Fibroblast of lung (primary cell): ENCODE data around the gene ZBTB42. TPM values are rescaled to one million over a fixed set of nuclear protein-coding genes. Genes with fewer than 3 reads are reported as not detected.

Source experiments
- DNase-seq, 2 donors: peaks; one replicate each; pipeline versions ENCODE4 v3.0.0 to v3.0.0-alpha.2; 2010; ENCODE audit warnings: low read depth in 2 of 2
- H2AFZ ChIP-seq: 2 replicates; pipeline ENCODE4 v1.5.1; 2012; ENCODE audit warnings: low read length, control low read depth, inconsistent platforms
- H3K27ac ChIP-seq: 2 replicates; pipeline ENCODE4 v1.5.1; 2011; ENCODE audit warnings: low read length, control low read depth; ENCODE audit not compliant: insufficient read depth
- H3K27me3 ChIP-seq: 2 replicates; pipeline ENCODE4 v1.5.1; 2011; ENCODE audit warnings: mild to moderate bottlenecking, low read length; ENCODE audit not compliant: control insufficient read depth, insufficient read depth
- H3K36me3 ChIP-seq: 2 replicates; pipeline ENCODE4 v1.5.1; 2011; ENCODE audit warnings: low read length; ENCODE audit not compliant: control insufficient read depth, insufficient read depth
- H3K4me1 ChIP-seq: 2 replicates; pipeline ENCODE4 v1.5.1; 2011; ENCODE audit warnings: low read length; ENCODE audit not compliant: control insufficient read depth, insufficient read depth; ENCODE audit errors: extremely low read depth
- H3K4me2 ChIP-seq: 2 replicates; pipeline ENCODE4 v1.5.1; 2011; ENCODE audit warnings: low read length, control low read depth; ENCODE audit not compliant: insufficient read depth; ENCODE audit errors: extremely low read depth
- H3K4me3 ChIP-seq, 4 experiments: fragments of 200-600 bp in 1 of 4; sonication (generic) in 1 of 4; replicated peaks in 1 of 4; 2 replicates each; pipeline ENCODE4 v1.5.1; 2011 to 2016; ENCODE audit warnings: low read length in 4 of 4, low read depth in 3 of 4, mild to moderate bottlenecking in 3 of 4, control low read depth in 2 of 4, inconsistent platforms in 1 of 4, mixed read lengths in 1 of 4; ENCODE audit not compliant: insufficient read depth in 1 of 4; ENCODE audit errors: control extremely low read depth in 1 of 4
- H3K79me2 ChIP-seq: 2 replicates; pipeline ENCODE4 v1.5.1; 2012; ENCODE audit warnings: mild to moderate bottlenecking, low read length, inconsistent platforms; ENCODE audit not compliant: control insufficient read depth, insufficient read depth
- H3K9ac ChIP-seq: 2 replicates; pipeline ENCODE4 v1.5.1; 2011; ENCODE audit warnings: mild to moderate bottlenecking, low read length, control low read depth; ENCODE audit not compliant: insufficient read depth
- H3K9me3 ChIP-seq: 2 replicates; pipeline ENCODE4 v1.5.1; 2012; ENCODE audit warnings: low read depth, low read length; ENCODE audit not compliant: control insufficient read depth, insufficient read depth
- H4K20me1 ChIP-seq: 2 replicates; pipeline ENCODE4 v1.5.1; 2011; ENCODE audit warnings: low read length; ENCODE audit not compliant: control insufficient read depth, insufficient read depth; ENCODE audit errors: extremely low read depth
- CTCF ChIP-seq, 2 donors: IDR thresholded peaks in 1 of 2; conservative IDR thresholded peaks in 1 of 2; 1 replicate in 1 of 2; 2 replicates in 1 of 2; pipeline ENCODE4 v1.5.1; 2011 to 2012; ENCODE audit warnings: low read length in 2 of 2, control low read depth in 1 of 2, inconsistent platforms in 1 of 2, low read depth in 1 of 2, mild to moderate bottlenecking in 1 of 2
- EZH2 ChIP-seq: IDR thresholded peaks from 2 replicates; pipeline ENCODE4 v1.5.1; 2012; ENCODE audit warnings: low read length, control low read depth, mild to moderate bottlenecking; ENCODE audit errors: missing control alignments
- polyA plus RNA-seq, 2 donors: library from polyadenylated mRNA; depleted of rRNA in 1 of 2; stranded (reverse) in 1 of 2; unstranded in 1 of 2; fragments of >200 nt; gene quantifications; 2 replicates each; pipeline ENCODE4 v1.2.1, GENCODE V29; 2011 to 2012; ENCODE audit warnings: missing spikeins in 1 of 2
- total RNA-seq: library from RNA; depleted of rRNA; stranded (reverse); fragments of >200 nt; gene quantifications from 2 replicates; pipeline ENCODE4 v1.2.1, GENCODE V29; 2014

The ZBTB42 gene
- total and polyA plus RNA-seq, 2 donors (not counting 1 experiment from before 2014, with no cell fraction given) = 1.1 to 2.3 TPM

- no peaks in the 10 kb centered on the region for H3K79me2 ChIP-seq
- H3K4me3 ChIP-seq = no peak overlapping the region
- no peak overlapping the region for H3K9ac ChIP-seq
- no peak for TF ChIP-seq EZH2
- no peak for TF ChIP-seq CTCF (conservative IDR thresholded peaks at IDR 0.05 in 1 of 2, IDR thresholded peaks at IDR 0.05 in 1 of 2; ENCODE audit: low read depth in 1 of 2, low read length in 2 of 2)
- H4K20me1 ChIP-seq = no peaks in the 10 kb centered on the region
- no peak overlapping the region for H3K4me2 ChIP-seq
- H3K4me1 ChIP-seq = no peaks in the 10 kb centered on the region
- no peaks in the 10 kb centered on the region for H3K36me3 ChIP-seq
- H3K27ac ChIP-seq = no peak overlapping the region
- H2AFZ ChIP-seq = no peak overlapping the region
- H3K27me3 ChIP-seq = peaks cover 42% of the 10 kb centered on the region
- H3K9me3 ChIP-seq = no peaks in the 10 kb centered on the region
- no peak for DNase-seq
Observed at GRCh38 chr14:104841730-104842129, 40.8 kb downstream of the ZBTB42 start.

- no peaks in the 10 kb centered on the region for H3K4me1 ChIP-seq
- no peaks in the 10 kb centered on the region for H4K20me1 ChIP-seq
- no peaks in the 10 kb centered on the region for H3K9me3 ChIP-seq
- TF ChIP-seq EZH2 = peak; percentile 29
- no peak for TF ChIP-seq CTCF (conservative IDR thresholded peaks at IDR 0.05 in 1 of 2, IDR thresholded peaks at IDR 0.05 in 1 of 2; ENCODE audit: low read depth in 1 of 2, low read length in 2 of 2)
- H2AFZ ChIP-seq = no peak overlapping the region
- H3K27ac ChIP-seq = no peak overlapping the region
- no peaks in the 10 kb centered on the region for H3K36me3 ChIP-seq
- no peak for DNase-seq
- no peak overlapping the region for H3K9ac ChIP-seq
- H3K4me2 ChIP-seq = no peak overlapping the region
- no peak overlapping the region for H3K4me3 ChIP-seq
- H3K27me3 ChIP-seq = peaks cover 42% of the 10 kb centered on the region
- no peaks in the 10 kb centered on the region for H3K79me2 ChIP-seq
Observed at GRCh38 chr14:104843006-104843405, 42.1 kb downstream of the ZBTB42 start.

GRCh38 chr14:104843442-104844305 lies 42.8 kb downstream of the ZBTB42 start:
- H3K9ac ChIP-seq = no peak overlapping the region
- peak overlapping the region in 1 of 4 experiments; percentile 4 for H3K4me3 ChIP-seq
- no peak overlapping the region for H2AFZ ChIP-seq
- peak overlapping the region; percentile 25 for H3K4me2 ChIP-seq
- no peaks in the 10 kb centered on the region for H3K36me3 ChIP-seq
- DNase-seq = no peak
- no peaks in the 10 kb centered on the region for H3K79me2 ChIP-seq
- no peaks in the 10 kb centered on the region for H3K4me1 ChIP-seq
- H3K27ac ChIP-seq = no peak overlapping the region
- TF ChIP-seq CTCF (conservative IDR thresholded peaks at IDR 0.05 in 1 of 2, IDR thresholded peaks at IDR 0.05 in 1 of 2; ENCODE audit: low read depth in 1 of 2, low read length in 2 of 2) (no peak), EZH2 (peak; percentile 69)
- peaks cover 42% of the 10 kb centered on the region for H3K27me3 ChIP-seq
- H4K20me1 ChIP-seq = no peaks in the 10 kb centered on the region
- H3K9me3 ChIP-seq = no peaks in the 10 kb centered on the region
